ENCODE data around the gene S100A13. TPM values are rescaled to one million over a fixed set of nuclear protein-coding genes. Genes with fewer than 3 reads are reported as not detected.
"Not testable (repeated sequence)": the region's sequence is repeated elsewhere in the genome, so short reads cannot be mapped to it uniquely, and the experiment has no call there.

S100A13 gene
- total RNA-seq, 1 experiment from 2014 or later, result 143 TPM

- Histone ChIP-seq H3K4me3 (no peak overlapping the region), H3K36me3 (no peaks in the 10 kb centered on the region), H3K9me3 (no peaks in the 10 kb centered on the region), H3K27me3 (no peaks in the 10 kb centered on the region)
- DNase-seq, result peak; percentile 41
Measured at GRCh38 chr1:153652805-153653500, 25.6 kb upstream of the S100A13 start.

GRCh38 chr1:153651771-153652170 lies 24.5 kb upstream of the S100A13 start:
- DNase-seq, result no peak
- Histone ChIP-seq H3K27me3 (no peaks in the 10 kb centered on the region), H3K36me3 (peaks cover 9% of the 10 kb centered on the region), H3K9me3 (no peaks in the 10 kb centered on the region), H3K4me3 (no peak overlapping the region)

- H3K36me3 ChIP-seq, result peaks cover 27% of the 10 kb centered on the region
- H3K27me3 ChIP-seq, result no peaks in the 10 kb centered on the region
- peak; percentile 75 for DNase-seq
- no peaks in the 10 kb centered on the region for H3K9me3 ChIP-seq
- no peak overlapping the region for H3K4me3 ChIP-seq
Measured at GRCh38 chr1:153649863-153650235, 22.5 kb upstream of the S100A13 start.

- Histone ChIP-seq H3K4me3 (no peak overlapping the region), H3K9me3 (no peaks in the 10 kb centered on the region), H3K36me3 (peaks cover 32% of the 10 kb centered on the region), H3K27me3 (no peaks in the 10 kb centered on the region)
- no peak for DNase-seq
Measured at GRCh38 chr1:153649137-153649862, 22.0 kb upstream of the S100A13 start.

- H3K9me3 ChIP-seq, result no peaks in the 10 kb centered on the region
- peaks cover 44% of the 10 kb centered on the region for H3K36me3 ChIP-seq
- no peaks in the 10 kb centered on the region for H3K27me3 ChIP-seq
- H3K4me3 ChIP-seq, result no peak overlapping the region
- no peak for DNase-seq
Measured at GRCh38 chr1:153648000-153648643, 20.8 kb upstream of the S100A13 start.

GRCh38 chr1:153647346-153647714 lies 20.0 kb upstream of the S100A13 start:
- no peak for DNase-seq
- Histone ChIP-seq H3K27me3 (no peaks in the 10 kb centered on the region), H3K36me3 (peaks cover 52% of the 10 kb centered on the region), H3K4me3 (no peak overlapping the region), H3K9me3 (no peaks in the 10 kb centered on the region)

GRCh38 chr1:153646672-153647345 lies 19.5 kb upstream of the S100A13 start:
- no peak for DNase-seq

GRCh38 chr1:153643816-153644215 lies 16.5 kb upstream of the S100A13 start:
- no peak for DNase-seq
- H3K36me3 ChIP-seq, result peaks cover 87% of the 10 kb centered on the region
- H3K27me3 ChIP-seq, result no peaks in the 10 kb centered on the region
- H3K4me3 ChIP-seq, result no peak overlapping the region
- H3K9me3 ChIP-seq, result no peaks in the 10 kb centered on the region

More at GRCh38 chr1:153646672-153647345, 19.5 kb upstream of the S100A13 start:
- Histone ChIP-seq H3K27me3 (no peaks in the 10 kb centered on the region), H3K4me3 (no peak overlapping the region), H3K36me3 (peaks cover 57% of the 10 kb centered on the region), H3K9me3 (no peaks in the 10 kb centered on the region)

- H3K9me3 ChIP-seq, result no peaks in the 10 kb centered on the region
- no peaks in the 10 kb centered on the region for H3K27me3 ChIP-seq
- peaks cover 94% of the 10 kb centered on the region for H3K36me3 ChIP-seq
Measured at GRCh38 chr1:153643100-153643499, 15.8 kb upstream of the S100A13 start.

GRCh38 chr1:153642161-153642560 lies 14.9 kb upstream of the S100A13 start:
- Histone ChIP-seq H3K36me3 (peaks cover 99% of the 10 kb centered on the region), H3K27me3 (no peaks in the 10 kb centered on the region), H3K9me3 (no peaks in the 10 kb centered on the region), H3K4me3 (no peak overlapping the region)
- no peak for DNase-seq

More at GRCh38 chr1:153643100-153643499, 15.8 kb upstream of the S100A13 start:
- no peak overlapping the region for H3K4me3 ChIP-seq
- DNase-seq, result no peak

- peaks cover 100% of the 10 kb centered on the region for H3K36me3 ChIP-seq
Measured at GRCh38 chr1:153640861-153641260, 13.6 kb upstream of the S100A13 start.

GRCh38 chr1:153640213-153640612 lies 12.9 kb upstream of the S100A13 start:
- not testable (repeated sequence) for H3K9me3 ChIP-seq, H3K4me3 ChIP-seq, H3K27me3 ChIP-seq, DNase-seq
- H3K36me3 ChIP-seq, result peaks cover 100% of the 10 kb centered on the region

More at GRCh38 chr1:153640861-153641260, 13.6 kb upstream of the S100A13 start:
- no peaks in the 10 kb centered on the region for H3K27me3 ChIP-seq
- no peak overlapping the region for H3K4me3 ChIP-seq
- H3K9me3 ChIP-seq, result no peaks in the 10 kb centered on the region
- no peak for DNase-seq

GRCh38 chr1:153639280-153639679 lies 12.0 kb upstream of the S100A13 start:
- Histone ChIP-seq H3K4me3 (no peak overlapping the region), H3K27me3 (no peaks in the 10 kb centered on the region), H3K9me3 (no peaks in the 10 kb centered on the region), H3K36me3 (peaks cover 95% of the 10 kb centered on the region)
- DNase-seq, result no peak

GRCh38 chr1:153638261-153638660 lies 11.0 kb upstream of the S100A13 start:
- Histone ChIP-seq H3K9me3 (no peaks in the 10 kb centered on the region), H3K36me3 (peaks cover 87% of the 10 kb centered on the region), H3K4me3 (no peak overlapping the region), H3K27me3 (no peaks in the 10 kb centered on the region)
- DNase-seq, result no peak

GRCh38 chr1:153636312-153636711 lies 9.0 kb upstream of the S100A13 start:
- H3K4me3 ChIP-seq, result no peak overlapping the region
- no peak for DNase-seq

GRCh38 chr1:153635872-153636271 lies 8.6 kb upstream of the S100A13 start:
- Histone ChIP-seq H3K36me3 (peaks cover 63% of the 10 kb centered on the region), H3K9me3 (no peaks in the 10 kb centered on the region), H3K27me3 (no peaks in the 10 kb centered on the region), H3K4me3 (peak overlapping the region; percentile 99)
- no peak for DNase-seq

More at GRCh38 chr1:153636312-153636711, 9.0 kb upstream of the S100A13 start:
- Histone ChIP-seq H3K36me3 (peaks cover 68% of the 10 kb centered on the region), H3K9me3 (no peaks in the 10 kb centered on the region), H3K27me3 (no peaks in the 10 kb centered on the region)

Measured in MG63 (cell line).